Caco-2 (cell line): ENCODE results near the gene FCER2. TPM values are rescaled to one million over a fixed set of nuclear protein-coding genes. Genes with fewer than 3 reads are reported as not detected.

Experiments
- BruUV-seq: library from RNA; stranded (reverse); fragments of 400-500 nt; replicated peaks from 2 replicates; lab custom pipeline; 2021; lab: Mats Ljungman, UMichigan
- CTCF ChIA-PET: fragments of 300-600 bp; sonication (Branson Sonifier 250); formaldehyde crosslinking; loops from one replicate; lab custom pipeline; 2022; ENCODE audit warnings: antibody characterized with exemption; lab: Charles Lee
- POLR2A ChIA-PET: fragments of 300-600 bp; sonication (Branson Sonifier 250); formaldehyde crosslinking; loops from one replicate; lab custom pipeline; 2022; ENCODE audit warnings: antibody characterized with exemption; lab: Charles Lee
- DNase-seq, 2 experiments: peaks; one replicate each; pipeline versions ENCODE4 v3.0.0 to v3.0.0-alpha.2; 2020 to 2022
- H3K27me3 ChIP-seq: replicated peaks from 2 replicates; pipeline ENCODE4 v1.6.0; 2011; ENCODE audit warnings: low read length; ENCODE audit not compliant: control insufficient read depth, insufficient read depth
- H3K36me3 ChIP-seq: 2 replicates; pipeline ENCODE4 v1.5.1; 2011; ENCODE audit warnings: low read length; ENCODE audit not compliant: control insufficient read depth, insufficient read depth
- H3K4me1 ChIP-seq: fragments of 250-450 bp; sonication (Bioruptor Pico); 2 replicates; pipeline ENCODE4 v1.5.1; 2020; ENCODE audit warnings: mild to moderate bottlenecking
- H3K4me3 ChIP-seq: 2 replicates; pipeline ENCODE4 v1.5.1; 2011; ENCODE audit warnings: low read depth, mild to moderate bottlenecking, control low read depth, low read length
- H3K9me3 ChIP-seq: fragments of 250-450 bp; sonication (Bioruptor Pico); 2 replicates; pipeline ENCODE4 v1.5.1; 2020; ENCODE audit warnings: mild to moderate bottlenecking, moderate library complexity
- H3K27ac Mint-ChIP-seq: one replicate; pipeline ENCODE4 v1.8.0; 2022; ENCODE audit warnings: mixed read lengths; ENCODE audit not compliant: unreplicated experiment
- H3K27me3 Mint-ChIP-seq: one replicate; pipeline ENCODE4 v1.8.0; 2022; ENCODE audit warnings: mixed read lengths; ENCODE audit not compliant: insufficient read depth, unreplicated experiment
- H3K36me3 Mint-ChIP-seq: one replicate; pipeline ENCODE4 v1.8.0; 2022; ENCODE audit warnings: mild to moderate bottlenecking, mixed read lengths; ENCODE audit not compliant: insufficient read depth, unreplicated experiment
- H3K4me1 Mint-ChIP-seq: one replicate; pipeline ENCODE4 v1.8.0; 2022; ENCODE audit warnings: low read depth, mixed read lengths; ENCODE audit not compliant: unreplicated experiment
- H3K4me3 Mint-ChIP-seq: one replicate; pipeline ENCODE4 v1.8.0; 2022; ENCODE audit warnings: mild to moderate bottlenecking, moderate library complexity, mixed read lengths; ENCODE audit not compliant: unreplicated experiment
- H3K9me3 Mint-ChIP-seq: one replicate; pipeline ENCODE4 v1.8.0; 2022; ENCODE audit warnings: mixed read lengths; ENCODE audit not compliant: unreplicated experiment
- CTCF ChIP-seq, 2 experiments: fragments of 200-600 bp in 1 of 2; IDR thresholded peaks; 1 replicate in 1 of 2; 2 replicates in 1 of 2; pipeline versions ENCODE4 v1.5.1 to v1.8.0; 2011 to 2022; ENCODE audit warnings: antibody characterized with exemption in 1 of 2, control low read depth in 1 of 2, inconsistent platforms in 1 of 2, low read depth in 1 of 2, low read length in 1 of 2, mild to moderate bottlenecking in 1 of 2, moderate library complexity in 1 of 2; ENCODE audit not compliant: insufficient read depth in 1 of 2, severe bottlenecking in 1 of 2, unreplicated experiment in 1 of 2
- intact Hi-C: fragments of 100-400 bp; cut with micrococcal nuclease; formaldehyde crosslinking; loops from one replicate; pipeline ENCODE4 v1.10.0; 2022; ENCODE audit not compliant: unreplicated experiment
- total RNA-seq: library from RNA; stranded (reverse); gene quantifications from 2 replicates; pipeline ENCODE4 v1.2.3, GENCODE V29; 2022

FCER2 gene
- total RNA-seq, 1 experiment from 2014 or later = not detected

DNA sequence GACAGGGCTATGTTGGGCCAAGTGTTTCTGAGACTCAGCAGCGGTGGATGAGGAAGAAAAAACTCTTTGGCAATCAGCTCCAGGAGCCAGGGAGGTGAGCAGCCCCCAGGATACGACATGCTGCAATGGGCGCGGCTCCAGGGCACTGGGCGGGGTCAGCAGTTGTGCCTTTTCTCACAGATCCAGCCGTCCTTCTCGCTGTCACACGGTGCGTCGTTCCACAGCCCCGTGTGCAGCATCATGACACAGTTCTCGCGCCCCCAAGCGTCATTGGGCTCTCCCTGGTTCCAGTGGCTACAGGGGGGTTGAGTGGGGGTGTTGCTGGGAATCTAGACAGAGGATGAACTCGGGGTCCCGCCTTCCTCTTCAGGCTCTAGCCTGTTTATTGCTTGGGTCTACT lies 27.3 kb upstream of the FCER2 start:
- no peaks in the 10 kb centered on the region for H3K4me1 ChIP-seq
- H3K36me3 Mint-ChIP-seq = no peaks in the 10 kb centered on the region
- H3K36me3 ChIP-seq = no peaks in the 10 kb centered on the region
- no TSS peak for BruUV-seq
- intact Hi-C loops = no loop called here
- H3K9me3 ChIP-seq = no peaks in the 10 kb centered on the region
- no peak overlapping the region for H3K27ac Mint-ChIP-seq
- H3K4me1 Mint-ChIP-seq = peaks cover 8% of the 10 kb centered on the region
- peaks cover 26% of the 10 kb centered on the region for H3K27me3 Mint-ChIP-seq
- peak in 1 of 2 experiments; percentile 11 for DNase-seq
- no peak overlapping the region for H3K4me3 ChIP-seq
- CTCF ChIA-PET = no interaction called here
- H3K27me3 ChIP-seq = no peaks in the 10 kb centered on the region
- H3K9me3 Mint-ChIP-seq = peaks cover 9% of the 10 kb centered on the region
- H3K4me3 Mint-ChIP-seq = no peak overlapping the region
- POLR2A ChIA-PET = no interaction called here
- TF ChIP-seq CTCF (IDR thresholded peaks at IDR 0.05; ENCODE audit: insufficient read depth in 1 of 2, low read depth in 1 of 2, low read length in 1 of 2, severe bottlenecking in 1 of 2, unreplicated experiment in 1 of 2) = no peak

DNA sequence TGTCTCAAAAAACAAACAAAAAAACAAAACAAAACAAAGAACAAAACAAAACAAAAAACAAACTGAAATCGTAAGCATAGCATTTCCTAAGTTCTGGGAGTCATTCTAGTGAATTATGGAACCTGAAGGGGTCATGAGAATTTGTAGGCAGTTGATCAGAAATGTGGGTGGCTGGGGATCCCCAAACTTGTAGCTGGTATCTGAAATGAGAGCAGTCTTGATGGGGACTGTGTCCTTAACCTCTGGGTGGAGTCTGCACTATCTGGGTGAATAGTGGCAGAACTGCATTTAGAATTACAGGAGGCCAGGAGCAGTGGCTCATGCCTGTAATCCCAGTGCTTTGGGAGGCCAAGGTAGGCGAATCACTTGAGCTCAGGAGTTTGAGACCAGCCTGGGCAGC lies 23.9 kb upstream of the FCER2 start:
- peaks cover 5% of the 10 kb centered on the region for H3K4me1 Mint-ChIP-seq
- TF ChIP-seq CTCF (IDR thresholded peaks at IDR 0.05; ENCODE audit: insufficient read depth in 1 of 2, low read depth in 1 of 2, low read length in 1 of 2, severe bottlenecking in 1 of 2, unreplicated experiment in 1 of 2) = no peak
- BruUV-seq = no TSS peak
- H3K4me3 Mint-ChIP-seq = no peak overlapping the region
- ChIA-PET POLR2A (no interaction called here), CTCF (no interaction called here)
- H3K36me3 Mint-ChIP-seq = no peaks in the 10 kb centered on the region
- peaks cover 9% of the 10 kb centered on the region for H3K9me3 Mint-ChIP-seq
- H3K27me3 Mint-ChIP-seq = peaks cover 22% of the 10 kb centered on the region
- H3K27ac Mint-ChIP-seq = no peak overlapping the region
- Histone ChIP-seq H3K4me3 (no peak overlapping the region), H3K4me1 (no peaks in the 10 kb centered on the region), H3K9me3 (no peaks in the 10 kb centered on the region), H3K36me3 (no peaks in the 10 kb centered on the region), H3K27me3 (no peaks in the 10 kb centered on the region)
- DNase-seq = no peak
- intact Hi-C loops = no loop called here

- ChIA-PET POLR2A (no interaction called here), CTCF (interaction anchor here (1.2 kb wide), 1 partner anchor 41 kb away, joined by 5 read pairs; the partner anchor contains the start of gene TRAPPC5)
- H3K4me3 Mint-ChIP-seq = no peak overlapping the region
Observed at GRCh38 chr19:7722231-7722651, 20.3 kb upstream of the FCER2 start.

More at GRCh38 chr19:7722231-7722651, 20.3 kb upstream of the FCER2 start:
- Histone ChIP-seq H3K27me3 (no peaks in the 10 kb centered on the region), H3K4me1 (no peaks in the 10 kb centered on the region), H3K9me3 (no peaks in the 10 kb centered on the region), H3K36me3 (no peaks in the 10 kb centered on the region), H3K4me3 (no peak overlapping the region)
- H3K9me3 Mint-ChIP-seq = peaks cover 3% of the 10 kb centered on the region
- no peaks in the 10 kb centered on the region for H3K4me1 Mint-ChIP-seq
- no peak for TF ChIP-seq CTCF (IDR thresholded peaks at IDR 0.05; ENCODE audit: insufficient read depth in 1 of 2, low read depth in 1 of 2, low read length in 1 of 2, severe bottlenecking in 1 of 2, unreplicated experiment in 1 of 2)
- BruUV-seq = no TSS peak
- no peaks in the 10 kb centered on the region for H3K36me3 Mint-ChIP-seq
- H3K27ac Mint-ChIP-seq = no peak overlapping the region
- DNase-seq = no peak
- intact Hi-C loops = no loop called here
- H3K27me3 Mint-ChIP-seq = peaks cover 4% of the 10 kb centered on the region
